Naive B cell (primary cell): ENCODE results near the gene KHNYN. TPM values are rescaled to one million over a fixed set of nuclear protein-coding genes. Genes with fewer than 3 reads are reported as not detected.
A peak's percentile ranks its signal among the peaks of the same experiment; 100 is the strongest.
"Not testable (repeated sequence)": the region's sequence is repeated elsewhere in the genome, so short reads cannot be mapped to it uniquely, and the experiment has no call there.

Source experiments
- ATAC-seq, 2 donors: fragments of 150-1000 bp; cut with Tn5 transposase; 2 replicates each; pipeline ENCODE4 v1.10.0; 2021; ENCODE audit warnings: low read depth in 2 of 2, mild to moderate bottlenecking in 2 of 2, moderate library complexity in 2 of 2
- DNase-seq: peaks from one replicate; pipeline ENCODE4 v3.0.0; 2022
- H3K27ac Mint-ChIP-seq, 6 donors: one replicate each; pipeline ENCODE4 v1.8.0; 2020 to 2022; ENCODE audit warnings: mild to moderate bottlenecking in 6 of 6, mixed read lengths in 6 of 6, moderate library complexity in 5 of 6, inconsistent platforms in 2 of 6
- H3K27me3 Mint-ChIP-seq, 3 donors: one replicate each; pipeline ENCODE4 v1.8.0; 2021 to 2022; ENCODE audit warnings: mixed read lengths in 3 of 3, mild to moderate bottlenecking in 1 of 3
- H3K36me3 Mint-ChIP-seq, 2 donors: one replicate each; pipeline ENCODE4 v1.8.0; 2020 to 2022; ENCODE audit warnings: mixed read lengths in 2 of 2, inconsistent platforms in 1 of 2, mild to moderate bottlenecking in 1 of 2
- H3K4me1 Mint-ChIP-seq, 3 donors: one replicate each; pipeline ENCODE4 v1.8.0; 2020 to 2022; ENCODE audit warnings: mixed read lengths in 3 of 3, inconsistent platforms in 1 of 3, mild to moderate bottlenecking in 1 of 3, moderate library complexity in 1 of 3
- H3K4me3 Mint-ChIP-seq, 8 donors: one replicate each; pipeline ENCODE4 v1.8.0; 2020 to 2022; ENCODE audit warnings: mild to moderate bottlenecking in 8 of 8, mixed read lengths in 8 of 8, moderate library complexity in 8 of 8, inconsistent platforms in 2 of 8
- H3K9me3 Mint-ChIP-seq, 7 donors: one replicate each; pipeline ENCODE4 v1.8.0; 2020 to 2022; ENCODE audit warnings: mixed read lengths in 7 of 7, mild to moderate bottlenecking in 5 of 7, inconsistent platforms in 2 of 7, moderate library complexity in 1 of 7
- polyA plus RNA-seq, 6 donors: library from polyadenylated mRNA; unstranded; fragments of 300-500 nt; fragmentation: Illumina TruSeq; gene quantifications; one replicate each; pipeline ENCODE4 v1.2.3, GENCODE V29; 2021; ENCODE audit warnings: low read depth in 6 of 6

KHNYN gene
- 10 to 100 TPM; 22.8 to 39.8 (median 24.0) TPM for polyA plus RNA-seq

- Mint-ChIP-seq H3K9me3 (no peaks in the 10 kb centered on the region), H3K27me3 (no peaks in the 10 kb centered on the region), H3K36me3 (peaks cover 0 to 17% of the 10 kb centered on the region in 2 donors), H3K4me1 (peaks cover 25 to 38% (median 37%) of the 10 kb centered on the region in 3 donors), H3K27ac (peak within 1 kb of the TSS; percentile 89 to 100 (median 98)), H3K4me3 (peak within 1 kb of the TSS; percentile 88 to 96 (median 94))
- ATAC-seq (peak; percentile 71 to 78), DNase-seq (peak; percentile 90)
Observed at GRCh38 chr14:24429395-24430142, at the start of gene KHNYN, which contains the start of gene CBLN3. TSS of gene KHNYN (plus strand) at chr14:24429954. CDS start at chr14:24430731, 777 bp downstream. TSS of gene CBLN3 (minus strand) at chr14:24429668. CDS start at chr14:24429054, 614 bp downstream.

- H3K9me3 Mint-ChIP-seq: no peaks in the 10 kb centered on the region
- H3K4me3 Mint-ChIP-seq: no peak overlapping the region
- DNase-seq: no peak
- H3K27ac Mint-ChIP-seq: no peak overlapping the region
- ATAC-seq: no peak
- H3K27me3 Mint-ChIP-seq: peaks cover 4 to 14% (median 6%) of the 10 kb centered on the region in 3 donors
- H3K4me1 Mint-ChIP-seq: no peaks in the 10 kb centered on the region
- H3K36me3 Mint-ChIP-seq: no peaks in the 10 kb centered on the region
Observed at GRCh38 chr14:24381363-24382063, 48.2 kb upstream of the KHNYN start.

- Mint-ChIP-seq H3K36me3 (no peaks in the 10 kb centered on the region), H3K27ac (no peak overlapping the region), H3K4me3 (no peak overlapping the region), H3K9me3 (no peaks in the 10 kb centered on the region), H3K4me1 (no peaks in the 10 kb centered on the region), H3K27me3 (peaks cover 8 to 12% (median 11%) of the 10 kb centered on the region in 3 donors)
- ATAC-seq: no peak
- no peak for DNase-seq
Observed at GRCh38 chr14:24382064-24382371, 47.7 kb upstream of the KHNYN start.

GRCh38 chr14:24384169-24384568, 45.6 kb upstream of the KHNYN start:
- H3K4me1 Mint-ChIP-seq: no peaks in the 10 kb centered on the region
- no peaks in the 10 kb centered on the region for H3K9me3 Mint-ChIP-seq
- DNase-seq (no peak), ATAC-seq (no peak)
- peaks cover 13 to 25% (median 18%) of the 10 kb centered on the region in 3 donors for H3K27me3 Mint-ChIP-seq
- H3K4me3 Mint-ChIP-seq: peak overlapping the region in 1 of 8 donors; percentile 16
- H3K27ac Mint-ChIP-seq: no peak overlapping the region
- no peaks in the 10 kb centered on the region for H3K36me3 Mint-ChIP-seq

- H3K27ac Mint-ChIP-seq: no peak overlapping the region
- no peak for DNase-seq
- H3K4me3 Mint-ChIP-seq: no peak overlapping the region
- peaks cover 17 to 32% (median 23%) of the 10 kb centered on the region in 3 donors for H3K27me3 Mint-ChIP-seq
- no peaks in the 10 kb centered on the region for H3K9me3 Mint-ChIP-seq
- H3K4me1 Mint-ChIP-seq: no peaks in the 10 kb centered on the region
- no peaks in the 10 kb centered on the region for H3K36me3 Mint-ChIP-seq
- ATAC-seq: no peak
Observed at GRCh38 chr14:24385524-24385923, 44.2 kb upstream of the KHNYN start.

GRCh38 chr14:24387009-24387345, 42.8 kb upstream of the KHNYN start:
- ATAC-seq (no peak), DNase-seq (no peak)
- H3K4me3 Mint-ChIP-seq: no peak overlapping the region
- peaks cover 0 to 1% (median 0%) of the 10 kb centered on the region in 7 donors for H3K9me3 Mint-ChIP-seq
- H3K27ac Mint-ChIP-seq: no peak overlapping the region
- H3K27me3 Mint-ChIP-seq: peaks cover 29 to 44% (median 31%) of the 10 kb centered on the region in 3 donors
- no peaks in the 10 kb centered on the region for H3K4me1 Mint-ChIP-seq
- no peaks in the 10 kb centered on the region for H3K36me3 Mint-ChIP-seq

- H3K27ac Mint-ChIP-seq, H3K9me3 Mint-ChIP-seq, H3K36me3 Mint-ChIP-seq, DNase-seq, ATAC-seq, H3K4me1 Mint-ChIP-seq, H3K4me3 Mint-ChIP-seq: not testable (repeated sequence)
- peaks cover 33 to 50% (median 36%) of the 10 kb centered on the region in 3 donors for H3K27me3 Mint-ChIP-seq
Observed at GRCh38 chr14:24387579-24387978, 42.2 kb upstream of the KHNYN start.

- Mint-ChIP-seq H3K36me3 (no peaks in the 10 kb centered on the region), H3K9me3 (peaks cover 0 to 1% (median 0%) of the 10 kb centered on the region in 7 donors), H3K27ac (no peak overlapping the region), H3K4me3 (no peak overlapping the region), H3K27me3 (peaks cover 34 to 53% (median 36%) of the 10 kb centered on the region in 3 donors), H3K4me1 (no peaks in the 10 kb centered on the region)
- DNase-seq (no peak), ATAC-seq (no peak)
Observed at GRCh38 chr14:24388474-24389179, 41.1 kb upstream of the KHNYN start.

GRCh38 chr14:24389226-24389848, 40.4 kb upstream of the KHNYN start:
- Mint-ChIP-seq H3K9me3 (peaks cover 0 to 1% (median 0%) of the 10 kb centered on the region in 7 donors), H3K27ac (no peak overlapping the region), H3K36me3 (no peaks in the 10 kb centered on the region), H3K27me3 (peaks cover 29 to 47% (median 36%) of the 10 kb centered on the region in 3 donors), H3K4me3 (no peak overlapping the region), H3K4me1 (no peaks in the 10 kb centered on the region)
- no peak for ATAC-seq
- DNase-seq: no peak

- no peak for DNase-seq
- H3K27me3 Mint-ChIP-seq: peaks cover 29 to 44% (median 33%) of the 10 kb centered on the region in 3 donors
- H3K4me3 Mint-ChIP-seq: no peak overlapping the region
Observed at GRCh38 chr14:24390701-24391468, 38.9 kb upstream of the KHNYN start.

GRCh38 chr14:24392325-24393091, 37.2 kb upstream of the KHNYN start:
- ATAC-seq (no peak), DNase-seq (no peak)
- no peak overlapping the region for H3K27ac Mint-ChIP-seq
- no peaks in the 10 kb centered on the region for H3K36me3 Mint-ChIP-seq
- peaks cover 0 to 1% (median 0%) of the 10 kb centered on the region in 7 donors for H3K9me3 Mint-ChIP-seq
- H3K4me3 Mint-ChIP-seq: no peak overlapping the region
- H3K27me3 Mint-ChIP-seq: peaks cover 23 to 44% (median 28%) of the 10 kb centered on the region in 3 donors
- peaks cover 0 to 2% (median 0%) of the 10 kb centered on the region in 3 donors for H3K4me1 Mint-ChIP-seq

More at GRCh38 chr14:24390701-24391468, 38.9 kb upstream of the KHNYN start:
- Mint-ChIP-seq H3K4me1 (peaks cover 0 to 2% (median 0%) of the 10 kb centered on the region in 3 donors), H3K36me3 (no peaks in the 10 kb centered on the region), H3K27ac (peak overlapping the region in 1 of 6 donors; percentile 84), H3K9me3 (peaks cover 0 to 1% (median 0%) of the 10 kb centered on the region in 7 donors)
- ATAC-seq: peak in 1 of 2 donors; percentile 48

- no peak for ATAC-seq
- Mint-ChIP-seq H3K27ac (no peak overlapping the region), H3K9me3 (peaks cover 0 to 1% (median 0%) of the 10 kb centered on the region in 7 donors), H3K27me3 (peaks cover 18 to 28% (median 20%) of the 10 kb centered on the region in 3 donors), H3K4me1 (peaks cover under 1 to 4% (median 2%) of the 10 kb centered on the region in 3 donors), H3K36me3 (no peaks in the 10 kb centered on the region), H3K4me3 (no peak overlapping the region)
- DNase-seq: no peak
Observed at GRCh38 chr14:24394275-24394674, 35.5 kb upstream of the KHNYN start.
